HCEC 1CT (cell line): ENCODE data around the gene GDNF.
"Not testable (repeated sequence)": the region's sequence is repeated elsewhere in the genome, so short reads cannot be mapped to it uniquely, and the experiment has no call there.

ENCODE experiments used
- DNase-seq: peaks from one replicate; pipeline ENCODE4 v3.0.0-alpha.2; 2017

Gene GDNF, protein sequence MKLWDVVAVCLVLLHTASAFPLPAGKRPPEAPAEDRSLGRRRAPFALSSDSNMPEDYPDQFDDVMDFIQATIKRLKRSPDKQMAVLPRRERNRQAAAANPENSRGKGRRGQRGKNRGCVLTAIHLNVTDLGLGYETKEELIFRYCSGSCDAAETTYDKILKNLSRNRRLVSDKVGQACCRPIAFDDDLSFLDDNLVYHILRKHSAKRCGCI

DNA sequence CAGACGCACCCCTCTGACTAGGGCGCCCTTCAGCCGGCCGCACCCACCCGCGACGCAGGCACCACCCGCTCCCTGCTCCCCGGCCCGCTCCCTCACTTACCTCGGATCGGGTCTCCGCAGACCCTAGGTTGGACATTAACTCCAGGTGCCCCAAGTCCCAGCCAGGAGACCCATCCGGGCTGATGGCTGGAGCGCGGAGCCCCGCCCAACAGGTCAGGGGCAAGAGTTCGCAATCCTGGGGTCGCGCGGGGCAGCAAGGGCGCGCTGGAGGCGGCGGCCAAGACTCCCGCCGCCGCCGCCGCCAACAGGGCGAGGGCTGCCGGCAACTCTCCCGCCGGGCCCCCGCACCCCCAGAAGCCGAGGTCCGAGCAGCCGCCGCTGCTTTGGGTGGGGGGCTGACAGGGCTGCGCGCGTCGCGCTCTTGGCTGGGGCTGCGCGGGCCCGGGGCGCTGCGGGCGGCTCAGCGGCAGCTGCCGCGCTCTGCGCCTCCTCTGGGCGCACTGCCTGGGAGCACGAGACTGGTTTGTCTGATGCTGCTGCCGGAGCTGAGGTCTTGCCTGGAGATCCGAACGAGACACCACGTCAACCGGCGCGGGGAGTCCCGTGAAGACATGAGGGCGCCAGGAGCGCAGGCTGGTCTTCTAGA lies at the start of gene GDNF:
Gene GDNF (minus strand): TSS at position 635 of the 646 bp plus-strand sequence. CDS start 5,245 bp downstream, outside the sequence.
- DNase-seq = peak; percentile 39

DNA sequence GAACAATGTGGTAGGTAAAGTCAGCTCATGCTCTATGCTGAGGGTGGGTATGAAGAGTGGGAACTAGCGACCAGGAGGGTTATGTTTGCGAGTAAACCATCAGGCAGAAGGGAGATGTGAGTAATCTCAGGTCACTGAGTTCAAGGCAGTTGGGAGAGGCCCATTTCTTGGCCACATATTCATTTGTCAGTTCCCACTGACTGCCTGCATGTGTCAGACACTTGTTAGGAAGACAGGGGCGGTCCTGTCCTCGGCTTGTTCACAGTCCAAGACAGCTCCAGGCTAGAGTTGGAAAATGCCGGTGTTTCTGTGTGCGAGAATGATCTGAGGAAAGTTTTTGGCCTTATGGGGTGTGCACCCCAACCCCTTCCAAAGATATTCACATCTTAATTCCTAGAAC lies 48.6 kb upstream of the GDNF start:
- peak; percentile 71 for DNase-seq

DNA sequence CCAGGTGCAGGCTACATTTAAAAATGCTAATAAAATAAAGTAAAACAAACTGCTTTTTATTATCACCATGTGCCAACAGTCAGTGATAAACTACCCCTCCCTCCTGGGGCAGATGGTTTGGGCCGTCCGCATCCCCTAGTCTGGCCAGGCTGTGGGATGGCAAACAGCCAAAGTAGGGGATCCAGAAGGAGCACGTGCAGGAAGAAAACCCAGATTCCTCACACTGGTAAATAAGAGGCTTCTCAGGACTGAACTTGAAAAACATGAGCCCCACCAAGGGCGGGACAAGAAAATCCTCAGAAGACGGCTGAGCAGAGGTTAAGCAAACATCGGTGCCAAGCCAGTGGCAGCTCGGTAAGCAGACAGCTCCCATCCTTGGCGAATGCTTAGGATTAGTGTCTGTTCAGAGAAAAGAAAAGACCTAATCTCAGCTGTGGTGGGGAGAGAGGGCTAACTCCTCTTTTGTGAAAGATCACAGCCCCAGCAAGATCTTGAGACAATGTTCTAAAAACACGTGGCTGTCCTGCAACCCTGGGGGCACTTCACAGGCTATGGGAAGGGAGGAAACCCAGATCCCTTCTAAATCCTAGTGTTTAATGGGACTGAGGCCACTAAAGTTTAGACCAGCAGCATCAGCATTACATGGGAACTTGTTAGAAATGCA lies 46.5 kb upstream of the GDNF start:
- no peak for DNase-seq

DNA sequence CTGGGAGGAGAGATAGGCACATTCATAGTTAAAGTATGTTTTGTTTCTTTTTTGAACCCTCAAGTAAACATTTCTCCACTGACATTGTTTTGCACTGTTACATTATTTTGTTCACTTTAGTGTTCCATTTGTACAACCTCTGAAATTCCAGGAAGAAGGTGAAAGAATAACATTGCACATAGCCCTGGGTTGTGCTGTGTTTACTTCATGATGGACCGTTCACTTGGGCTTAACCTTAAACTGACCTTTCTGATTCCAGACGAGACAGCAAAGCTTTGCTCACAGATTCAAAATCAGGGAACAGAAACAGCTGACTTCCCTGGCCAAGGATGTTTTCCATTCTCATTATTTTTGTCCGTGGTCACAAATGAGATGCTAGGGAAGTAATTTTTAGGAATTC lies 42.8 kb upstream of the GDNF start:
- DNase-seq = peak; percentile 77

DNA sequence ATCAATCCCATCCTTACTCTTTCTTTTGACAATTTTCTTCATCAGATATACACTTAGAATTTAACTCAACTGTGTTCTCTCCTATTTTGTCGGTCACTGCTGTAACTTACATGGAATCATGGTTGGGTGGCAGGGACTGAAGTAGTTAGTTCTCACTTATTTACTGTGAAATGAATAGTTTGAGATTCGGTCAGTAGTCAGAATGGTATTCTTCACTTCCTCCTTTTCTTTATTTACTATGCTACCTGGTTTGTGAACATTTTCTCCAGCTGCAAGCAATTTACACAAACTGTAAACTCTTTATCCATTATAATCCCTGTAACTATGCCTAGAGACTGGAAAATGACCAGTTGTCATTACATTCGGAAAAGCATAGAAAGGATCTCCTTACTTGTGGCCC lies 41.5 kb upstream of the GDNF start:
- DNase-seq = no peak

DNA sequence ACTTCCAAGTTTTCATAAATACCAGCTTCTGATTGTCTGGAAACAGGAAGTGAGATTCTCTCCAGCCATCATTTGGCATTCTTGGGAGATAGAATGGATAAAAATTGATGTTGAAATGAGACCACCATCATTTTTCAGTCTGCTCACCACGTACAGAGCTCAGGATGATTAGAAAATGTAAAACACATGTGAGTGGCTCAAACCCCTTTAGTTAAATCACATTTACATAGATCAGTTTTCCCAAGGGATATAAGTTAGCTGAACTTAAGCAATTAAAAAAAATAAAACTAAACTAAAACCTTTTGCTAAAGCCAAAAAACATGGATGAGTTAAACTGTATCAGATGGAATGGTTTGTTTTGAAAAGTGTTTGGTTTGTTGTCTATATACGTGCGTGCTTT lies 37.1 kb upstream of the GDNF start:
- no peak for DNase-seq

DNA sequence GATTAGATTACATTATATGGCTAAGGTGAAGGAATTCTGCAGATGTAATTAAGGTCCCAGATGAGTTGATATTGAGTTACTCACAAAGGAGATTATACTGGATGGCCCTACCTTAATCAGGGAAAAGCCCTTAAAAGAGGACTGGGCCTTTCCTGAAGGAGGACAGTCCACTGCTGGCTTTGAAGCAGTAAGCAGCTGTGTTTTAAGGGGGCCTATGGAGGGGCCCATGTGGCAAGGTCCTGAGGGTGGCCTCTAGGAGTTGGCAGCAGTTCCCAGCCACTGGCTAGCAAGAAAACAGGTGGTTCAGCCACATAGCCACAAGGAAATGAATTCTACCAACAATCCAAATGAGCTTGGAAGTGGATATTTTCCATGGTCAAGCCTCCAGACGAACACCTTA lies 36.4 kb upstream of the GDNF start:
- no peak for DNase-seq

DNA sequence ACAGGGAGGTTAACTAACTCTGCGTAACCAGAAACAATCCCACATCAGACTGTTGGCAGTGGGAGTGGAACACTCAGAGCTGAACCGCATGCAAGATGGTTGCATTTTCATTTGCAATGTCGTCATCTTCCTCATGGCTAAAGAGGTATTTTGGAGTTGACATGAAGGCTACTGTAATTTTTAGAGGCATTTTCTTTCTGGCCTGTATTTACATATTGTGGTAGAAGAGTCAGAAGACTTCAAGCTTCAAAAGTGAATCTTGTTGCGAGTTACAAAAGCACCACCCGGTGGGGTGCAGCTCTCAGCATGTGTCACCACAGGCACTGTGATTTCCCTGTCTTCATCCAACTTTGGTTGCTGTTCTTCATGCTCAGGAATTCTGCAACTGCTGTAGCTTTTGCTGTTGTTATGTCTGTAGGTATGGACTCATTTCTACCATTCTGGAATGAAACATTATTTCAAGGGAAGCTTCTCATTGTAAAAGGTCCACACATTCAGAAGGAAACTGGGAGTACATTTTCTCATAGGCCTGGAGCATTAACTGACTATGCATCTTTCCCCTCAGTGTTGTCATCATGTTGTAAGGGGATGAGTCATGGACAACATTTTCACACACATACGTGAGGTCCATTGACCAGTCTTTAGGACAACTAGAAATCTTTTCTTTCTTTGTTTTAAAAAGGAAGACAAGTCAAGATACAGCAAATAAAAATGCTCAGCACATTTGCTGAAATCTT lies 35.4 kb upstream of the GDNF start:
- DNase-seq = peak; percentile 83

DNA sequence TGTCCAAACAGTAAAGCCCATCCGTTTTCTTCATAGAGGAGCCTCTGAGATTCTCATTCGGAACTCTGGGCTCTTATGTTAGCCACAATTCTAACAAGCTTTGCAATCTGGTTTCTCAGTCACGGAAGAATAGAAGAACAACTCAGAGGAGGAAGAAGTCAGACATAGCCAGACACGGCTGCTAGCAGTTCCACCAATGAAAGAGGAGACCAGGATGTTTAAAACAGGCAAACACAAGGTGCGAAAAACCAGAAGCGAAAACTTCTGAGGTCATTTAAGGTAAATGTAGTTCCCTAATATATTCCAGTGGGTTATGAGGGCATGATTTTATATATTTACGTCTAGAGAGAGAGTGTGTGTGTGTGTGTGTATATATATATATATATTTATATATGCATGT lies 34.1 kb upstream of the GDNF start:
- DNase-seq = no peak

DNA sequence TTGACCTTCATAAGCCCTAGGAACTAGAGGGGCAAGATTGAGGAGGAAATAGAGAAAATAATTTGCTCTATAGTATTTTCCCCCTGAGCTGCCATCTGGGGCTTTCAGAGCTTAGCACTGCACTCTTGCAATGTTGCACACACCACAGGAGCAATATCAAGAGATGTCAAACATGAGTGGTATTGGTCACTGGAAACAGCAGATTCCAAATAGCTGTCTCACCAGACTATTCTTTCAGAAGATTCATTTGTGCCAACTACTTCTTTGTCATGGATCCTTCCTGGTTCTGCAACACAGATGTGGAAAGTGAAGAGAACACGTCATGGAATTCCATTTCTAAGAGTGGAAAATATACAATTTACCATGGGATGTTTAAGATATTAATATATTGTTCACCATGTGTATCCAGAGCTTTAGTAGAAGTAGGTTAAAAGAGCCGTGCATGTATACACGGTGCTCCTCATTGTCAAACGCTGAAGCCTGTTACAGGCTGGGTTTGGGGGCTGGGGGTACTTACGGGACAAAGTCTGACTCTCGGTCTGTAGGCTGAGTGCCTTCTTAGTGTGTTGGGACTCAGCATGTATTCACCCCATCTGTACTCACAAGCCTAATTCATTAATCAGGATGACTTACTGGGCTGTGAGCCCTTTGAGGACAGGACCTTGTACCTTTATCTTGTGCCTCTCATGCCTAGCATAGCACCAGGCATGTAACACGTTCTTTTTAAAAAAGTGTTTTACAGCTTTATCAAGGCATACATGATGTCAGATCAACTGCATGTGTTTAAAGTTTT lies 31.4 kb upstream of the GDNF start:
- DNase-seq = peak; percentile 92

DNA sequence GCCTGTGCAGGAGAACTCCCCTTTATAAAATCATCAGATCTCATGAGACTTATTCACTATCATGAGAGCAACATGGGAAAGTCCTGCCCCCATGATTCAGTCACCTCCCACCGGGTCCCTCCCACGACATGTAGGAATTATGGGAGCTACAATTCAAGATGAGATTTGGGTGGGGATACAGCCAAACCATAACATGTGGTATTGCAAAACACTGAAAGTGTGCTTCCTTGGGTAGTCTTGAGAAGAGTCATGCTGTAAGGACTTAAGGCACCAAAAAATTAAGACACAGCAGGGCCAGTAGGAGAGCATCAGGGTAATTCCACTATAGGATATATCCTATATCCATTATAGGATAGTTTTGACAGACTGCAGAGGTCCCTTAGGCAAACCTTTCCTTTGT lies 29.4 kb upstream of the GDNF start:
- peak; percentile 60 for DNase-seq

DNA sequence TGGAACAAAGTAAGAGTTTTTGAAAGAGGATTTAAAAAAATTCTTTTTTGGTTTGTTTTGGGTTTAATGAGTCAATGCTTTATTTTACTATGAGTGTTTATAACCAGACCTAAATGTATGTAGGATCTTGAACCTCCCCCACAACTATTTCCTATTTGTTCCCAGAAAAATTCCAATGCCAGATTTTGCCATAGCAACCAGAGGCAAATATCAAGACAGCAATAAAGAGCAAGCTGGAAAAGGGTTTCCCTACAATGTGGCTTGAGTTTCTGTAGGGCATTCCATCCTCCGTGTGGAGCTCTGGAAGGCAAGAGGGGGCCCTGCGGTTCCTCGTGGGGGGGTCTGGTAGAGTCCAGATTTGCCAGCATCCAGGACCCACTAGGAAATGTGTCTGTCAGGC lies 27.8 kb upstream of the GDNF start:
- peak; percentile 41 for DNase-seq

DNA sequence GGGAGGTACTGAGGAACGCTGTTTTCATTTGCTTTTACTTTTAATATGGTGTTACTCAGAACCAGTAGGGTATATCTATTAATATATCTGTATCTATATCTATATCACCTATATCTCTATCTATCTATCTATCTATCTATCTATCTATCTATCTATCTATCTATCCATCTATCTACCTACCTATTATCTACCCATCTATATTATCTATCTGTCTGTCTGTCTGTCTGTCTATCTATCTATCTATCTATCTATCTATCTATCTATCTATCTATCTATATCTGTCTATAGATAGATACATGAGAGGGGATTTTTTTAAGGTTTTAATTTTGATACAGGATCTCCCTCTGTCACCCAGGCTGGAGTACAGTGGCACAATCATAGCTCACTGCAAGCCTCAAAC lies 23.1 kb upstream of the GDNF start:
- not testable (repeated sequence) for DNase-seq

DNA sequence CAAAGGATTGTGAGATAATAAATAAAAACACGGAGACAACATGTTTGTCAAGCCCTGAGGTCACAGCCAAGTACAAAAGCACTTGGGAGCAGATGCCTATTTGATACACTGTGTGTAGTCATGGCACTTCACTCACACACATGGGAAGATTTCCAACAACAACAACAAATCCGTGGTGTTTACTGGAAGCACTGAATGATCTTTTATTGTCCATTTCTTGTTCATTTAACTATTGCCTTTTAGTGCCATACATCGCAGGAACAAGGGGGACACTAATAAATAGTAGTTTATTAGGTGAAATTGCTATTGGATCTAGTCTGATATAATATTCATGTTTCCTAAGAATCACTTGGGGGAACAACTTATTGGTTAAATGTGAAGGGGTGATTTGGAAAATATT lies 20.4 kb upstream of the GDNF start:
- DNase-seq = no peak

DNA sequence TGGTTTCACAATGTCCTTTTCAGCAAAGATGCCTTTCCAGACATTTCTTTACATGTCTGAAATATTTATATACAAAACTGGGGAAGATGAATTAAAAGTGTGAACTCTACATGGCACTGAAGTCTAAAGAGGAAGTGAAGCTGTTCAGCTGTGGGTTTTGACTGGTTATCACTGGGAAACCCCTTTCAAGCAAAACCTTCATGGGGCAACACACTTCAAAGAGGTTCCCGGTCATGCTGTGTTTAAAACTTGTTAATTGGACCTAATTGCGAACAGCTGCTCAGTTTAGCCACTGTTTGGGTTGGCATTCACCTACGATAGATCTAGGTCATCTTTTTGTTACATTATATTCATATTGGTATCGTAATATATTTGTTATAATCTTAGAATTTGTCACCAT lies 20.0 kb upstream of the GDNF start:
- DNase-seq = no peak

DNA sequence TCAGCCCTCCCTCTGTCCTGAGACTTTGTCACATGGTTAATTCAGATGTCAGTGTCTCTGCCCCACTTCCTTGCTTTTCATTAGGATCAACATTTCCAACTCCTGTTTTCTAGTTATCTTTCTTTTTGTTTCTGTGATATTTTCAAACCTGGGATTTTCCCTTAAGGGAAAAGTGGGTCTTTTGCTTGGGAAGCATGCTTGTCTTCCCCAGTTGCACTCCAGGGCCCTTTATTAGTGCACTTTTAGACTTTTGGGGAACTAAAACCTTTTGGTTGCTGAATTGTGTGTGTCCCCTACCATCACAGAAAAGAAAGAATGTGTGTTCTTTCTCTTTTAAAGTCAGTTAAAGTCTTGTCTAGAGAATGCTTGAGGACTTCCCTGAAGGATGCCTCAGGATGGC lies 18.4 kb upstream of the GDNF start:
- DNase-seq = no peak

DNA sequence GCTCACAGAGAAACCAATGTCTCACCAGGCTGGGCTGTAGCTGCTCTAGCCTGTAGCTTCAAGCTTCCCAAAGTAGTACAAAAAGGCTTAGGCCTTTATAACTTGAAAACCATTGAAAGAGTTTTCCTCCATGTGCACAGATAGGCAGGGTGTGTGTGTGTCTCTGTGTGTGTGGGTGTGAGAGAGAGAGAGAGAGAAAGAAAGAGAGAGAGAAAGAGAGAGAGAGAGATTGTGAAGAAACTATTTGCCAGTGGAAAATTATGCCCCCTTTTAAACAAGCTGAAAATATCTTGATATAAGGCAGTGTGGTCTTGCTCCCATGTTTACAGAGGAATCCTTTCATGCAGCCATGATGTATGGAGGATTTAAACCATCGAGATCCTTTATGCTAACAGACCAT lies 17.9 kb upstream of the GDNF start:
- no peak for DNase-seq

DNA sequence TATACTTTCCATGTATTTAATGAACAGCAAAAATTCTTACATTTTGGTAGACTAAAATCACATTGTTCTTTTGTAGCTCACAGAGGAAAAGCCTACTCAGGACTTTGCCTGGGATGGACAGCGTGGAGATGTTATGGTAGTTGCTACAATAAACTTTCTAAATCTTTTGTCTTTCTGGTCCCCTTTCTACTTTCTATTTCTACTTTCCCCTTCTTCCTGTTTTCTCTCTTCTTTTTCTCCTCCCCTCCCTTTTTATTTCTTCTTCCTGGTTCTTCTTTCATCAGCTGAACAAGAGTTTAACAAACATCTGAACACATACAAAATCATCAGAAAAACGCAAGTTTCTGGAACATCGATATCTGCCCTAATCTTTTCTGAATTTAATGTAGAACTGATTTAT lies 15.6 kb upstream of the GDNF start:
- no peak for DNase-seq

DNA sequence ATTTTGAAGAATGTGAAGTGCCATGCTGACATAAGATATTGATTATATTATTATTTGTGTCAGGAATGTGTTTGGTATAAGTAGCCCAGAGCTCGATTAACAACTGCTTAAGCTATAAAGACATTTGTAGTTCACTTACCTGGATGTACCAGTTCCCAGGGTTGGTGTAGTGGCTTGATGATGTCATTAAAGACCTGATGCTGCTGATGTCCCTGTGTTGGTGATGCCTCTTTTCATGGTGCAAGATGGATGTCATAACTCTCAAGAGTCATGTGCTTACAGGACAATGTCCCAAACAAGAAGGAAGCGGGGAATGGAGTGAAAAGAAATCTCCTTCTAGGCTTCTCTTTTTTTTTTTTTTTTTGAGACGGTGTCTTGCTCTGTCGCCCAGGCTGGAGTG lies 11.5 kb upstream of the GDNF start:
- DNase-seq = no peak

DNA sequence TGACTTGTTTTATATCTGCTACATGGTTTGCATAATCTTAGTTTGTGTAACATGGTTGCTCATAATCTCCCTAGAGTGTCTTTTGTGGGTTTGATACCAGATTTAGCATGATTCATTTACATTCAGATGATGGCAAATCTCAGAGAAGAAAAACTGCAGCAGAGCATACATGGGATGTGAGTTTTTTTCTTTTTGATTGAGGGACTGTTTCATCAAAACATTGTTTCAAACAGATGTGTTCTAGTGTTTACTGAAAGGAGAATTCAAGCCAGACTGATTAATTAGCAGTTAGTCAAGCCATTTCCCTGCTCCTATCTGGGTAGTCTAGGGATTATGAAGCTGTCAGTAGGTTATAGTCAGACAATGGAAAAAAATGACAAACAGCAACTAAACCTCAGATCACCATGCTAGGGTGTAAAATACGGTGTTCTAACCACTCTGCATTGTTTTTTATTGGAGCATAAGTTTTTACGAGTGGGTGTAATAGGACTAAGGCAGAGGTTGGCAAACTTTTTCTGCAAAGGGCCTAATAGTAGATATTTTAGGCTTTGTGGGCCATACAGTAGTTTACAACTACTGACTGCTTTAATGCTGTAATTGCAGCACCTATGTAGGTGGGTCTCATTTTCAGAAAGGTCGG lies 10.5 kb upstream of the GDNF start:
- DNase-seq = no peak

DNA sequence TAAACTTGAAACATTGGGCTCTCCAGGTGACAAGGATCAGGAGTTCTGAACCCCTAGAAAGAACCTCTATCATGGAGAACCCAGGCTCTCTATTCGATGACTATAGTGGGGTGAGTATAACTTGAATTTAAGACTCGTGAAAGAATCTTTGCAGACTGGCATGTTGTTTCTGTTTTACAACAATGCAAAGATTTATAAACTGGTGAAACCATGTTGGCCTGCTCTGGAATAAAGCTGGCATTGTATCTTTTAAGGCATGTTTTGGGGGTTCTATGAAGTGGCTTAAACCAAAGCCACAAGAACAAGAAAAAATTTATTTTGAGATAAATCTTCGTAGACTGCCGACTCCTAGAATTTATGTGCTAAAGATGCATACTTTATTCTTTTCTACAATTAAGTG lies 9.8 kb upstream of the GDNF start:
- no peak for DNase-seq

DNA sequence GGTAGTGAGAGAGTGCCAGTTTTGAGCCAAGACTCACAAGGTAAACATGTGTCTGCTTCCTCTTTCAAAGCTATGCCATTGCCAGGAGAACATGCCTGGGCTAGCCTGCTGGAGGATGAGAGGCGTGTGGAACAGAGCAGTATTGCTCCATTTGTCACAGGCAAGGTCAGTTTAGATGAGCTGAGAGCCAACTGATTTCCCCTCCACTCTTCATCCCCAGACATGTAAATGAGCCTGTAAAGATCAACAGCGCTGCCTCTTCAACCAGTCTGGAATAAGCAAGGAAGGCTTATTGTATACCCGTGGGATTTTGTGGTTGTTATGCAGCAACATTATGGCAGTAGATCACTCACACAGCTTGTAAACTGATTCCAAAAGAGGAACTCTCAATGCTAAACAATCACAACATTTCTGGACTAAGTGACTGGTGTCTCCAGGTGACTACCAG lies 8.2 kb upstream of the GDNF start:
- DNase-seq = no peak
